Dermis blood vessel endothelial cell (primary cell): ENCODE measurements around the gene COTL1. TPM values are rescaled to one million over a fixed set of nuclear protein-coding genes. Genes with fewer than 3 reads are reported as not detected.
A peak's percentile ranks its signal among the peaks of the same experiment; 100 is the strongest.

Experiments
- DNase-seq: peaks from one replicate; pipeline ENCODE4 v3.0.0; 2010
- total RNA-seq: library from RNA; depleted of rRNA; stranded (reverse); fragments of >200 nt; gene quantifications from 2 replicates; pipeline ENCODE4 v1.2.3, GENCODE V29; 2014

The COTL1 gene
- total RNA-seq, 1 donor from 2014 or later: 125 TPM

DNA sequence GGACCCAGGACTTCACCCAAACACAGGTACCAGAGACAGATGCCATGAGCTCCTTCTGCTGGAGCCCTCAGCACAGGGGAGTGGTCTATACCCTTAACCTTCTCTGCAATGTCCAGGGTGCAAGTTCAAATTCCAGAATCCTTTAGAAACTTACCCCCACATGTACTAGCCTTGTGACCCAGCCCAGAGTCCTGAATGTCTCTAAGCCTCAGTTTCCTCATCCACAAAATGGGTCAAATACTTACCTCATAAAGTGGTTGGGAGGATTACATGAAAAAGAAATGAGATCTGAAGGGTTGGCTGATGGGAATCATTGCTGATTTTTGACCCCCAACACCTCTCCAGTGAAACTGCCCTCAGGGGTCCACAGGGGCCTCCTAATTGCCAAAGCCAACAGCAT, 21.7 kb downstream of the COTL1 start:
- no peak for DNase-seq

DNA sequence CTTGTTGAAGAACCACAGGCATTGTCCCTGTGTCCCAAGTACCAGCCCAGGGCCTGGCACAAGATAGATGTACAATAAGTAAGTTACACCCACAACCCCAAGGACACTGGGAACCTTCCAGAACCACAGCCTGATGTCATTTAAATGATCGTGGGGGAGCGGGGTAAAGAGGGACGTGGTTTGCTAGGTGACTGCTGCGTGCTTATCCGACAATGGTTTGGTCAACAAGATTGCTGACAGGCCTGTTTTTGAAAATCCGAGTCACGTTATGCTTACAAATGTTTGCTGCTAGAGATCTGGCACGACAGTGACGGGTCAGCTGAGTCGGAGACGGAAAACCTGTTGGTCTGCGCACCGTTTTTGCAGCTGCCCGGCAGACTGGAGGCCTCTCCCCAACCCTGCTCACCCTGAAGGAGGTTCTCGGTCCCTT, 22.8 kb downstream of the COTL1 start:
- DNase-seq: no peak

- no peak for DNase-seq
These were observed 23.2 kb downstream of the COTL1 start for GRCh38 chr16:84594725-84595038.

- DNase-seq: no peak
These were observed 23.8 kb downstream of the COTL1 start for GRCh38 chr16:84593825-84594724.

GRCh38 chr16:84592718-84593117, 25.2 kb downstream of the COTL1 start:
- DNase-seq: no peak

DNA sequence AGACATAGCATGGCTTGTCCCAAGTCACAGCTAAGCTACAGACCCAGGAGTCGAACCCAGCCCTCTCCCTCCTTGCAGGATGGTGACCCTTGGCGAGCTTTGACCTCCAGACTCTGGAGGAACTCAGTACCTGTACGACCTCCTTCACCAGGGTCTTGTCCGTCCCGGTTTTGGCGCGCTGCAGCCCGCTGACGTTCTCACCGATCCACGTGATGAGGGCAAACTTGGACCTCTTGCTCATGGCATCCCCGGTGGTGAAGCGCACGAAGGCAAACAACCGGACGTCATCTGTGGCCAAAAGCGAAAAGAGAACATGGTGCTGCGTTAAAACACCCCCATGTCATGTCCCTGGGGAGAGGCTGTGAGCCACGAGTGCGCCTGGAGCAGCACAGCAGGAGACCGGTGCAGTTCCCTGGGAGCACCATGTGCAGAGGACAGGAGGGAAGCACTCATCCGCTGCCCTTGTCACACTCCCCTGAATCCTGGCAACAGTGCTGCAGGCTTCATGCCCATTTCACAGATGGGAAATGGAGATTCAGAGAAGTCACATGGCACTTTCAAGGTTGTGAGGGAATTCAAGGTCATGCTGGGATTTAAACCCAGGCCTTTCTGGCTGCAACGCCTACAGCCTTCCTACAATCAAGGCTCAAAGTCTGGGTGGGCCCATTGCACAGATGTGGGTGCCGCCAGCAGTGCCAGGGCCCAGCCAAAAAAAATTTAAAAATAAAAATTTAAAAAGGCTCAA, 27.7 kb downstream of the COTL1 start:
- DNase-seq: no peak

DNA sequence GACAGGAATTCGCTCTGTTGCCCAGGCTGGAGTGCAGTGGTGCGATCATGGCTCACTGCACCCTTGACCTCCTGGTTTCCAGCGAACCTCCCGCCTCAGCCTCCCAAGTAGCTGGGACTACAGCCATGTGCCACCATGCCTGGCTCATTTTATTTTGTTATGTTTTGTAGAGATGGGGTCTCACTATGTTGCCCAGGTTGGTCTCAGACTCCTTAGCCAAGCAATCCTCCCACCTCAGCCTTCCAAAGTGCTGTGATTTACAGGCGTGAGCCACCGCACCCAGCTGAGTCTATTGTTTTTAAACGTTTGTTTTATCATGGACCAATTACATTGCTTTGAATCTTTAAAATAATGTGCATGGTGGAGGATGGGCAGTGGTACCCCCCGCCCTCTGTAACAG, 28.9 kb downstream of the COTL1 start:
- no peak for DNase-seq

DNA sequence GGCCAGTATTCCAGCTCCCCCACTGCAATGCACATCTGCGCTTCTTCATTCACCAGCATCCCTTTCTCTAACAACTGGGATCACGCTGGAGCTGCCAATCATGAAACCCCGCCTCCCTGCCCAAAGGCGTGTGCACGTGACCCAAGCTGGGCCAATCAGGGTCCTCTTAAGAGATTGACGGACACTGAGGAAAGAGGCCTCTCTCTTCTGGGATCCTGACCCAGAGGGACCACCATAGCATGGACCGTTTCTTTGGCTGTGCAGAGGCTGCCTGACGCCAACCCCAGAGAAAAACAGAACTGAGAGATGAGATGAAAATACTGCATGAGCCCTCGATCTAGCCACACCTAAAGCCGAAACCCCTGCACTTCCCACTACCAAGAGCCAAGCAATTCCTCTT, 32.0 kb downstream of the COTL1 start:
- DNase-seq: peak; percentile 23

GRCh38 chr16:84585467-84585866, 32.4 kb downstream of the COTL1 start:
- DNase-seq: no peak

DNA sequence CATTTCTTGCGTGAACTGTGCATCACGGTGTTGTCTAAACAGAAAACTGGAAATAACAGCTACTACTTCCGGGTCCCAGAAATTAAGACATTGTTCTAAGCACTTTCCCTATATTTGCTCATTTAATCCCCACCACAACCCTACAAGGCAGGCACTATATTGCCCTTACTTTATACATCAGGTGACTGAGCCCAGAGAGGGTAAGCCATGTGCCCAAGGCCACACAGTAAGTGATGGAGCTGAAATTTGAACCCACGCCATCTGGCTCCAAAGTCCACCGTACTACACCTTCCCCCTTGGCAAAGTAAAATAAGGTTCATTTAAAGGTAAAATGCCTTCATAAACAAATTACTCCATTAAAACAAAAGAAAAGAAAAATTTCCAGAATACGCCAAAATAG, 33.2 kb downstream of the COTL1 start:
- no peak for DNase-seq

- DNase-seq: no peak
These were observed 33.9 kb downstream of the COTL1 start for GRCh38 chr16:84583995-84584394.

GRCh38 chr16:84582958-84583516, 34.8 kb downstream of the COTL1 start:
- no peak for DNase-seq

- DNase-seq: no peak
These were observed 36.7 kb downstream of the COTL1 start for GRCh38 chr16:84581158-84581557.

GRCh38 chr16:84579936-84580335, 37.9 kb downstream of the COTL1 start:
- DNase-seq: no peak

- DNase-seq: no peak
These were observed 39.2 kb downstream of the COTL1 start for GRCh38 chr16:84578538-84579126.

DNA sequence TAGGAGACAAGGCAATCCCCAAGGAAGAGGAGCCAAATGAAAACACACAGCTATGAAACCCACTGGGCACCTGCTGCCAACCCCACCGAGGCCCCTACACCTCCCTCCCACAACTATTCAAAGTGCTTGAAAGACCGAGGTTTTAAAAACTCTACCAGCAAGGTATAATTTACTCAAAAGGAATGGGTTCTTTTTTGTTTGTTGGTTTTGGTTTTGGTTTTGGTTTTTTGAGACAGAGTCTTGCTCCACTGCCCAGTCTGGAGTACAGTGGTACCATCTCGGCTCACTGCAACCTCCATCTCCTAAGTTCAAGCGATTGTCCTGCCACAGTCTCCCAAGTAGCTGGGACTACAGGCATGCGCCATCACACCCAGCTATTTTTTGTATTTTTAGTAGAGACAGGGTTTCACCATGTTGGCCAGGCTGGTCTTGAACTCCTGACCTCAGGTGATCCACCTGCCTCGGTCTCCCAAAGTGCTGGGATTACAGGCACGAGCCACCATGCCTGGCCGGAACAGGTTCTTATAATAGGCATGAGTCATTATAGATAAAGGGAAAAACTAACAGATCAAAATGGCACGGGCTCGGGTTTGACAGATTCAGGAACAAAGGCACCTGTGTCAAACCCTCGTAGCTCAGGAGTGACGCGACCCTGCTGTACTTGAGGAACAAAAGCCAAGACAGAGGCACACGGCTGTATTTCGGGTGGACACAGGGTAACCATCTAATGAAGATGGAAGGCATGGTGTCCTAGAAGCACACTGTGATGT, 40.7 kb downstream of the COTL1 start:
- DNase-seq: no peak

- no peak for DNase-seq
These were observed 42.0 kb downstream of the COTL1 start for GRCh38 chr16:84575914-84576313.

- DNase-seq: no peak
These were observed 43.7 kb downstream of the COTL1 start for GRCh38 chr16:84574191-84574590.

DNA sequence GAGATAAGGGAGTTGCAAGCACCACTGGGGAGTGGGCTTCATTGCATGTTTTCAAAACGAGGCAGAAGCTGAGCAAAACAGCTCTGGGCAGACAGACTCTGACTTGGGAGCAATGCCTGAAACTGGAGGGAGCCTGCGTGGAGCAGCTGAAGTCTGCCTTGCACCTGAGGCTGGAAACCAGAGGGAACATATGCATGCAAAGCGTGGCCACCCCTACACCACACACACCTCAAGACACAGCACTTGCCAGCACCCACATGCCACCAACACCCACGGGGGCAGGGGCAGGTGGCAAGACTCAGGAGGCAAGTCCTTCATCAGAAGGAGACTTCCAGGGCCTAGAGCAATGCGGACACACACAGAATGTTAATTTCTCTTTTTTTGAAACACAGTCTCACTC, 45.8 kb downstream of the COTL1 start:
- DNase-seq: no peak

DNA sequence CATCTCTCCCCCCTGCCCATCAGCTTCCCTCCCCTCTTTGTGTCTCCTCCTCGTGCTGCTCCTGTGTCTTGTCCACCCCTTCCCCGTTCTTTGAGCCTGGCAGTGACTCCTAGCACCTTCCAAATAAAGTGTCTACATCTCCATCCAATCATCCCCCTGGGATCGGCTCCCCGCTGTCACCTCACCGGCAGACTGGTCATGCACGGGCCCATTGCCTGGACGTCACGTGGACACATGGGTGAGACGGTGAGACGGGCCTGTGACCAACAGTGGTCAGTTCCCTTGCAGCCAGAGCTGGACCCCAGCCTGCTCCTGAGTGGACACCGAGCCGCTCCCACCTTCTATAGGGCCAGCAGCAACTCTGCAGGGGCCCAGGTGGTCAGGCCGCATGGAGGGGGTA, 46.4 kb downstream of the COTL1 start:
- no peak for DNase-seq

DNA sequence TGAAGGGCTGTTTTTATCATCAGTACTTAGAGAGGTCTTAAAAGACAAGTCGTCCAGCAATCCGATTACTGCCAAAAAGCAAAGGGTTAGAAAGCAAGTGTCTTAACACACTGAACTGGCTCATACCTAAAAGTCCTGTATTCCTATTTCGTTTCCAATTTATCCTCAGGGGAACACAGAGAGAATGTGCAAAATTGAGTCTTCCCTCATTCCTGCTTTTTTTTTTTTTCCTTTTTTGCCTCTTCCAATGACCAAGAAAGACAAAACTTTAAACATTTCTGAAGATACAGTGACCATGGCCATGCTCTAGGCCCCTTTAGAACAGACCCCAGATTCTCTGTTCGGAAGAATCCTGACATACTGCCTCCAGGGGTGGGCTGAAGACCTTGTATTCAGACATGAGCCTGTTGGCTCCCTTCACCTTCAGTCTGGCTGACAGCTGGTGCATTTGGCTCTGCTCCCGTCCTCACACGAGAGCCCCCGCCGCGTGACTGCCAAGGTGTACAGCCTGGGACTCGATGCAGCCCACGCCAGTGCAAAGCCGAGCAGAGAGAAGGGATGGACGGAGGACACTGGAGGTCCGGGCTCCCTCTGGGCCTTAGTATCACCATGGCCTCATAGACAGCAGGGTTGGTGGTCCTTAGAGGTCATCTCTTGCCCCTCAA, 47.0 kb downstream of the COTL1 start:
- DNase-seq: no peak

GRCh38 chr16:84569382-84569987, 48.4 kb downstream of the COTL1 start:
- no peak for DNase-seq
